IMR-90 (cell line): ENCODE measurements around the gene MSLN.

Source experiments
- BHLHE40 ChIP-seq: fragments of 150-350 bp; IDR thresholded peaks from 2 replicates; pipeline ENCODE4 v1.6.1; 2016; ENCODE audit warnings: mild to moderate bottlenecking, low read depth, low read length
- CEBPB ChIP-seq: IDR thresholded peaks from 2 replicates; pipeline ENCODE4 v1.6.1; 2012; ENCODE audit warnings: low read depth, low read length, improper control_type of control experiment
- ELK1 ChIP-seq: fragments of 150-350 bp; IDR thresholded peaks from 2 replicates; pipeline ENCODE4 v1.6.1; 2016; ENCODE audit warnings: low read depth, mild to moderate bottlenecking, low read length, moderate library complexity, borderline replicate concordance
- FOS ChIP-seq: fragments of 150-350 bp; IDR thresholded peaks from 2 replicates; pipeline ENCODE4 v1.6.1; 2016; ENCODE audit warnings: low read depth, low read length
- MXI1 ChIP-seq: IDR thresholded peaks from 2 replicates; pipeline ENCODE4 v1.6.1; 2012; ENCODE audit warnings: low read depth, mild to moderate bottlenecking, low read length, moderate library complexity, borderline replicate concordance
- POLR2A ChIP-seq: IDR thresholded peaks from 2 replicates; pipeline ENCODE4 v1.6.1; 2012; ENCODE audit warnings: mild to moderate bottlenecking, low read depth, low read length
- RAD21 ChIP-seq: IDR thresholded peaks from 2 replicates; pipeline ENCODE4 v1.6.1; 2012; ENCODE audit warnings: low read length, improper control_type of control experiment
- RFX5 ChIP-seq: IDR thresholded peaks from 2 replicates; pipeline ENCODE4 v1.8.0; 2012; ENCODE audit warnings: low read depth, mild to moderate bottlenecking, low read length, moderate library complexity
- SMC3 ChIP-seq: fragments of 150-350 bp; IDR thresholded peaks from 2 replicates; pipeline ENCODE4 v1.6.1; 2016; ENCODE audit warnings: low read depth, mild to moderate bottlenecking, antibody characterized with exemption, low read length, moderate library complexity
- USF2 ChIP-seq: fragments of 150-350 bp; IDR thresholded peaks from 2 replicates; pipeline ENCODE4 v1.6.1; 2017; ENCODE audit warnings: mild to moderate bottlenecking, antibody characterized with exemption, low read length, low read depth
- TF ChIP-seq, protein P1 (sequence below): conservative IDR thresholded peaks from 2 replicates; pipeline ENCODE4 v1.5.1; 2012; ENCODE audit warnings: mild to moderate bottlenecking, low read depth, low read length, improper control_type of control experiment

DNA sequence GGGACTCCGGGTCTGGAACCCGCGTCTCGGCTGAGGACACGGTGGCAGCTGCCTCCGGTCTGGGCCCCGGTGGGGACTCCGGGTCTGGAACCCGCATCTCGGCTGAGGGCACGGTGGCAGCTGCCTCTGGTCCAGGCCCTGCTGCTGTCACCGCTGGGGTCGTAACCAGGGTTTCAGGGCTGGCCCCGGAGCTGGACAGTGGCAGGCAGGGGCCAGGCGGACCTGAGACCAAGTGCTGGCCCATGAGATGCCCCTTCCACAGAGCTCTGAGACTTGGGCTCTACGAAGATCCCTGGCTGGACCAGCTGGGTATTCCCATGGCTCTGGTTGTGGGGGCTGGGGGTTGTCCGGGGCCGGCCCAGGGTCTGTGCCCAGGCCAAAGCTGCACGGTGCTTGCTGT, 23.9 kb downstream of the MSLN start:
- no peak for TF ChIP-seq USF2
- TF ChIP-seq CEBPB, result no peak
- TF ChIP-seq, protein P1, sequence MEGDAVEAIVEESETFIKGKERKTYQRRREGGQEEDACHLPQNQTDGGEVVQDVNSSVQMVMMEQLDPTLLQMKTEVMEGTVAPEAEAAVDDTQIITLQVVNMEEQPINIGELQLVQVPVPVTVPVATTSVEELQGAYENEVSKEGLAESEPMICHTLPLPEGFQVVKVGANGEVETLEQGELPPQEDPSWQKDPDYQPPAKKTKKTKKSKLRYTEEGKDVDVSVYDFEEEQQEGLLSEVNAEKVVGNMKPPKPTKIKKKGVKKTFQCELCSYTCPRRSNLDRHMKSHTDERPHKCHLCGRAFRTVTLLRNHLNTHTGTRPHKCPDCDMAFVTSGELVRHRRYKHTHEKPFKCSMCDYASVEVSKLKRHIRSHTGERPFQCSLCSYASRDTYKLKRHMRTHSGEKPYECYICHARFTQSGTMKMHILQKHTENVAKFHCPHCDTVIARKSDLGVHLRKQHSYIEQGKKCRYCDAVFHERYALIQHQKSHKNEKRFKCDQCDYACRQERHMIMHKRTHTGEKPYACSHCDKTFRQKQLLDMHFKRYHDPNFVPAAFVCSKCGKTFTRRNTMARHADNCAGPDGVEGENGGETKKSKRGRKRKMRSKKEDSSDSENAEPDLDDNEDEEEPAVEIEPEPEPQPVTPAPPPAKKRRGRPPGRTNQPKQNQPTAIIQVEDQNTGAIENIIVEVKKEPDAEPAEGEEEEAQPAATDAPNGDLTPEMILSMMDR, result no peak
- TF ChIP-seq ELK1, result no peak
- no peak for TF ChIP-seq POLR2A
- TF ChIP-seq MXI1, result no peak
- TF ChIP-seq FOS, result no peak
- TF ChIP-seq RFX5, result no peak
- no peak for TF ChIP-seq SMC3
- TF ChIP-seq RAD21, result no peak
- no peak for TF ChIP-seq BHLHE40
